HepG2 (cell line): Measurements from ENCODE around the gene HIVEP2. TPM values are rescaled to one million over a fixed set of nuclear protein-coding genes. Genes with fewer than 3 reads are reported as not detected.

Source experiments
- ATAC-seq: fragments of 200-7000 bp; cut with Tn5 transposase; 3 replicates; pipeline ENCODE4 v1.9.1; 2020; ENCODE audit warnings: mild to moderate bottlenecking, moderate library complexity
- BruUV-seq: library from RNA; stranded (reverse); fragments of 400-500 nt; replicated peaks from 2 replicates; lab custom pipeline; 2021; lab: Mats Ljungman, UMichigan
- CTCF ChIA-PET: fragments of 300-600 bp; formaldehyde crosslinking; extraction: SDS; loops from one replicate; lab custom pipeline; 2021; ENCODE audit warnings: low total read pairs, inconsistent platforms, low intra/inter-chr PET ratio; lab: Yijun Ruan, JAX
- POLR2A ChIA-PET: fragments of 350-600 bp; sonication (Branson Sonifier 250); formaldehyde crosslinking; loops from one replicate; lab custom pipeline; 2020; ENCODE audit warnings: antibody characterized with exemption, inconsistent platforms; lab: Yijun Ruan, JAX
- DNase-seq: peaks from one replicate; pipeline ENCODE4 v3.0.0-alpha.2; 2015; ENCODE audit warnings: low spot score
- FAIRE-seq: peaks from 3 replicates; lab custom pipeline; 2011; peaks lifted over from hg19 to GRCh38; lab: Jason Lieb, UNC
- H2AFZ ChIP-seq: one replicate; pipeline ENCODE4 v1.6.1; 2011; ENCODE audit warnings: low read length, inconsistent platforms
- H3K27ac ChIP-seq: fragments of 300-600 bp; 3 replicates; pipeline ENCODE4 v1.8.0; 2011; ENCODE audit warnings: mixed run types, mild to moderate bottlenecking, mixed read lengths, low read length, inconsistent platforms; ENCODE audit not compliant: insufficient read depth; ENCODE audit errors: extremely low read length
- H3K27me3 ChIP-seq, 2 experiments: fragments of 200-600 bp in 1 of 2; 2 replicates in 1 of 2; 3 replicates in 1 of 2; pipeline versions ENCODE4 v1.6.0 to v1.8.0; 2011; ENCODE audit warnings: low read length in 2 of 2, mild to moderate bottlenecking in 2 of 2, moderate library complexity in 2 of 2, inconsistent platforms in 1 of 2; ENCODE audit not compliant: insufficient read depth in 2 of 2, control insufficient read depth in 1 of 2
- H3K36me3 ChIP-seq, 2 experiments: fragments of 200-600 bp in 1 of 2; replicated peaks in 1 of 2; 2 replicates in 1 of 2; 3 replicates in 1 of 2; pipeline versions ENCODE4 v1.5.1 to v1.8.0; 2011; ENCODE audit warnings: low read length in 2 of 2, inconsistent platforms in 1 of 2; ENCODE audit not compliant: insufficient read depth in 2 of 2, control insufficient read depth in 1 of 2
- H3K4me1 ChIP-seq: 2 replicates; pipeline ENCODE4 v1.5.1; 2012; ENCODE audit warnings: low read length, inconsistent platforms; ENCODE audit not compliant: insufficient read depth
- H3K4me2 ChIP-seq: 2 replicates; pipeline ENCODE4 v1.6.0; 2011; ENCODE audit warnings: low read depth, low read length, inconsistent platforms
- H3K4me3 ChIP-seq, 3 experiments: fragments of 200-600 bp in 1 of 3; sonication (generic), shearing (Covaris generic) in 1 of 3; replicated peaks in 1 of 3; 2 replicates each; pipeline ENCODE4 v1.5.1; 2011 to 2016; ENCODE audit warnings: low read length in 3 of 3, inconsistent platforms in 2 of 3, low read depth in 2 of 3, mild to moderate bottlenecking in 2 of 3, control low read depth in 1 of 3, mixed read lengths in 1 of 3; ENCODE audit not compliant: insufficient read depth in 1 of 3
- H3K79me2 ChIP-seq: one replicate; pipeline ENCODE4 v1.6.1; 2011; ENCODE audit warnings: low read length, inconsistent platforms; ENCODE audit not compliant: insufficient read depth
- H3K9ac ChIP-seq: 2 replicates; pipeline ENCODE4 v1.6.0; 2011; ENCODE audit warnings: mild to moderate bottlenecking, low read depth, low read length, inconsistent platforms; ENCODE audit not compliant: insufficient read depth
- H3K9me3 ChIP-seq: 2 replicates; pipeline ENCODE4 v1.5.1; 2012; ENCODE audit warnings: mild to moderate bottlenecking, low read length
- H4K20me1 ChIP-seq: 2 replicates; pipeline ENCODE4 v1.6.0; 2011; ENCODE audit warnings: inconsistent platforms, mild to moderate bottlenecking, low read length, moderate library complexity; ENCODE audit not compliant: insufficient read depth
- CEBPB ChIP-seq: IDR thresholded peaks from 2 replicates; pipeline ENCODE4 v1.6.1; 2011; ENCODE audit warnings: low read depth, low read length, improper control_type of control experiment, borderline replicate concordance
- FOXK1 ChIP-seq: sonication (generic); formaldehyde crosslinking; IDR thresholded peaks from 2 replicates; pipeline ENCODE4 v1.4.0; 2020; ENCODE audit warnings: low read depth, missing genetic modification reagents, borderline replicate concordance
- PHF8 ChIP-seq: sonication (generic); formaldehyde crosslinking; IDR thresholded peaks from 2 replicates; pipeline ENCODE4 v1.5.0; 2020; ENCODE audit warnings: missing genetic modification reagents
- SRSF1 ChIP-seq: fragments of 200-400 bp; formaldehyde crosslinking; optimal IDR thresholded peaks from 2 replicates; pipeline ENCODE3; 2017; ENCODE audit warnings: mild to moderate bottlenecking, low read depth, low read length, moderate library complexity
- ZFYVE20 ChIP-seq: sonication (generic); formaldehyde crosslinking; IDR thresholded peaks from 2 replicates; pipeline ENCODE4 v1.8.0; 2023; ENCODE audit warnings: low read depth, mild to moderate bottlenecking, moderate library complexity, missing genetic modification reagents, borderline replicate concordance
- ZNF563 ChIP-seq: sonication (generic); formaldehyde crosslinking; IDR thresholded peaks from 2 replicates; pipeline ENCODE4 v1.8.0; 2022; ENCODE audit warnings: mild to moderate bottlenecking, moderate library complexity, missing genetic modification reagents
- ZNF660 ChIP-seq: sonication (generic); formaldehyde crosslinking; IDR thresholded peaks from 2 replicates; pipeline ENCODE4 v1.5.1; 2020; ENCODE audit warnings: mild to moderate bottlenecking, low read depth, missing genetic modification reagents, borderline replicate concordance
- ZNF780A ChIP-seq: sonication (generic); formaldehyde crosslinking; IDR thresholded peaks from 2 replicates; pipeline ENCODE4 v1.8.0; 2022; ENCODE audit warnings: mild to moderate bottlenecking, missing genetic modification reagents, moderate library complexity
- WGBS: methylation state at CpG from one replicate; pipeline ENCODE4 v1.1.6; 2017; ENCODE audit warnings: low lambda C conversion rate; 5-methylcytosine and 5-hydroxymethylcytosine counted together
- in situ Hi-C: cut with HindIII; loops from 2 replicates; pipeline ENCODE4 v1.10.0; 2017; ENCODE audit warnings: low pct_unique_long_range_greater_than_20kb; ENCODE audit not compliant: extremely low pct_ligation_motif_present
- intact Hi-C: fragments of 100-400 bp; cut with micrococcal nuclease; formaldehyde crosslinking; loops from one replicate; pipeline ENCODE4 v1.10.0; 2022; ENCODE audit not compliant: unreplicated experiment
- polyA plus RNA-seq, 8 experiments: library from polyadenylated mRNA; depleted of rRNA in 3 of 8; stranded (reverse) in 7 of 8; unstranded in 1 of 8; fragments of >200 nt; fragmentation: Illumina TruSeq in 4 of 8; extraction: Trizol in 4 of 8; gene quantifications; 2 replicates each; pipeline versions ENCODE4 v1.2.1 to v1.2.3, GENCODE V29; 2011 to 2016; ENCODE audit warnings: low read depth in 4 of 8, missing spikeins in 1 of 8, mixed read lengths in 1 of 8; ENCODE audit not compliant: insufficient read depth in 1 of 8
- total RNA-seq, 5 experiments: library from RNA; depleted of rRNA; stranded (reverse); fragments of >200 nt; fragmentation: Illumina TruSeq; extraction: Trizol; gene quantifications; 2 replicates each; pipeline ENCODE4 v1.2.3, GENCODE V29; 2016; ENCODE audit warnings: low read depth in 1 of 5
- TF ChIP-seq, protein P1 (sequence below): sonication (generic); formaldehyde crosslinking; IDR thresholded peaks from 2 replicates; pipeline ENCODE4 v1.4.0; 2020; ENCODE audit warnings: missing genetic modification reagents, low read depth, mild to moderate bottlenecking, borderline replicate concordance
- TF ChIP-seq, protein P2 (sequence below): sonication (generic); formaldehyde crosslinking; IDR thresholded peaks from 2 replicates; pipeline ENCODE4 v1.5.1; 2020; ENCODE audit warnings: missing genetic modification reagents, mild to moderate bottlenecking, borderline replicate concordance
- TF ChIP-seq, protein P3 (sequence below): sonication (generic); formaldehyde crosslinking; IDR thresholded peaks from 2 replicates; pipeline ENCODE4 v1.4.0; 2020; ENCODE audit warnings: low read depth, mild to moderate bottlenecking, missing genetic modification reagents

Gene HIVEP2
- total and polyA plus RNA-seq, 2 of the 13 experiments (the other 11 are each of a cell fraction or from before 2014, with no cell fraction given) = 3.4 to 12.9 TPM

DNA sequence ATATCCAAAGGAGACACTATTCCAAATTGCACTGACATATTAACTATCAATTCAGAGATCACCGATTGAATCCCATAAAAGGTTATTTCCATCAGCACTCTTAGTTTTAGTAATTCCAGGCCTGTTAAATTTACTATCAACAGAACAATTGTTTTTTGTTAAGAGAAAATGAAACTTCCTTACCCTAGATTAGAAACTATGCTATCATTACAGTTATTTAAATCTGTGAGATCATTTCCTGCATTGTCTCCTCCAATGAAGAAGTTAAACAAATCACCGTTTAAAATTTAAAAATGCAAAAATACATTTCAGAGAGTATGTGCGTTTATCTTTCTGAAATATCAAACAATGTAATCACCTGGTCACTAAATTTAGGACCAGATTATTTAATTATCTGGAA, 57.5 kb downstream of the HIVEP2 start:
- in situ Hi-C loops = no loop called here
- H3K4me3 ChIP-seq = no peak overlapping the region
- 95% methylated on average over 3 of the region's 3 CpGs for WGBS
- H3K4me2 ChIP-seq = no peak overlapping the region
- no peaks in the 10 kb centered on the region for H3K27me3 ChIP-seq
- BruUV-seq = no TSS peak
- H3K9me3 ChIP-seq = no peaks in the 10 kb centered on the region
- peaks cover 14% of the 10 kb centered on the region; the same call in 1 of the 2 replicates for H4K20me1 ChIP-seq
- CTCF ChIA-PET = interaction anchor here (1.3 kb wide), 2 partner anchors 141 to 195 kb away, joined by 4 read pairs; no protein-coding TSS in a partner anchor
- H2AFZ ChIP-seq = no peak overlapping the region
- no peak overlapping the region for H3K27ac ChIP-seq
- TF ChIP-seq ZNF660 = no peak
- no peak for TF ChIP-seq SRSF1
- TF ChIP-seq ZNF563 = no peak
- TF ChIP-seq PHF8 = no peak
- TF ChIP-seq, protein P1, sequence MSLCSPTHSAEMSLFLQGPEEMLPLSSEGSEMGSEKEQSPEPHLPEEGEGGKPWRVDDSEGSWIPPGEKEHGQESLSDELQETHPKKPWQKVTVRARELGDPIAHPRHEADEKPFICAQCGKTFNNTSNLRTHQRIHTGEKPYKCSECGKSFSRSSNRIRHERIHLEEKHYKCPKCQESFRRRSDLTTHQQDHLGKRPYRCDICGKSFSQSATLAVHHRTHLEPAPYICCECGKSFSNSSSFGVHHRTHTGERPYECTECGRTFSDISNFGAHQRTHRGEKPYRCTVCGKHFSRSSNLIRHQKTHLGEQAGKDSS = no peak
- no peak for TF ChIP-seq ZNF780A (CRISPR knock-in tag)
- no peak for TF ChIP-seq CEBPB
- no peak for TF ChIP-seq FOXK1 (CRISPR knock-in tag)
- TF ChIP-seq, protein P2, sequence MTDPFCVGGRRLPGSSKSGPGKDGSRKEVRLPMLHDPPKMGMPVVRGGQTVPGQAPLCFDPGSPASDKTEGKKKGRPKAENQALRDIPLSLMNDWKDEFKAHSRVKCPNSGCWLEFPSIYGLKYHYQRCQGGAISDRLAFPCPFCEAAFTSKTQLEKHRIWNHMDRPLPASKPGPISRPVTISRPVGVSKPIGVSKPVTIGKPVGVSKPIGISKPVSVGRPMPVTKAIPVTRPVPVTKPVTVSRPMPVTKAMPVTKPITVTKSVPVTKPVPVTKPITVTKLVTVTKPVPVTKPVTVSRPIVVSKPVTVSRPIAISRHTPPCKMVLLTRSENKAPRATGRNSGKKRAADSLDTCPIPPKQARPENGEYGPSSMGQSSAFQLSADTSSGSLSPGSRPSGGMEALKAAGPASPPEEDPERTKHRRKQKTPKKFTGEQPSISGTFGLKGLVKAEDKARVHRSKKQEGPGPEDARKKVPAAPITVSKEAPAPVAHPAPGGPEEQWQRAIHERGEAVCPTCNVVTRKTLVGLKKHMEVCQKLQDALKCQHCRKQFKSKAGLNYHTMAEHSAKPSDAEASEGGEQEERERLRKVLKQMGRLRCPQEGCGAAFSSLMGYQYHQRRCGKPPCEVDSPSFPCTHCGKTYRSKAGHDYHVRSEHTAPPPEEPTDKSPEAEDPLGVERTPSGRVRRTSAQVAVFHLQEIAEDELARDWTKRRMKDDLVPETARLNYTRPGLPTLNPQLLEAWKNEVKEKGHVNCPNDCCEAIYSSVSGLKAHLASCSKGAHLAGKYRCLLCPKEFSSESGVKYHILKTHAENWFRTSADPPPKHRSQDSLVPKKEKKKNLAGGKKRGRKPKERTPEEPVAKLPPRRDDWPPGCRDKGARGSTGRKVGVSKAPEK = no peak
- no peak for TF ChIP-seq ZFYVE20 (CRISPR knock-in tag)
- TF ChIP-seq, protein P3, sequence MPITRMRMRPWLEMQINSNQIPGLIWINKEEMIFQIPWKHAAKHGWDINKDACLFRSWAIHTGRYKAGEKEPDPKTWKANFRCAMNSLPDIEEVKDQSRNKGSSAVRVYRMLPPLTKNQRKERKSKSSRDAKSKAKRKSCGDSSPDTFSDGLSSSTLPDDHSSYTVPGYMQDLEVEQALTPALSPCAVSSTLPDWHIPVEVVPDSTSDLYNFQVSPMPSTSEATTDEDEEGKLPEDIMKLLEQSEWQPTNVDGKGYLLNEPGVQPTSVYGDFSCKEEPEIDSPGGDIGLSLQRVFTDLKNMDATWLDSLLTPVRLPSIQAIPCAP = no peak
- TF ChIP-seq, all 625 proteins: peak for 0
- H3K36me3 ChIP-seq = no peaks in the 10 kb centered on the region
- H3K79me2 ChIP-seq = no peaks in the 10 kb centered on the region
- DNase-seq (no peak), ATAC-seq (no peak), FAIRE-seq (no peak)
- intact Hi-C loops = loop anchor here (1.0 to 5.0 kb wide), 5 partner anchors 40 to 195 kb away; no protein-coding TSS in a partner anchor
- POLR2A ChIA-PET = no interaction called here
- peaks cover 27% of the 10 kb centered on the region for H3K4me1 ChIP-seq
- H3K9ac ChIP-seq = no peak overlapping the region
